Brain microvascular endothelial cell (primary cell): ENCODE measurements around the gene VCAN.

Experiments used
- DNase-seq: peaks from one replicate; pipeline ENCODE4 v3.0.0-alpha.2; 2020
- H3K27ac ChIP-seq: fragments of 250-450 bp; sonication (Bioruptor Pico); 2 replicates; pipeline ENCODE4 v1.5.1; 2020; ENCODE audit warnings: mild to moderate bottlenecking, moderate library complexity
- H3K27me3 ChIP-seq: fragments of 250-450 bp; sonication (Bioruptor Pico); replicated peaks from 2 replicates; pipeline ENCODE4 v1.5.1; 2020; ENCODE audit warnings: mild to moderate bottlenecking
- H3K36me3 ChIP-seq: fragments of 250-450 bp; sonication (Bioruptor Pico); replicated peaks from 2 replicates; pipeline ENCODE4 v1.5.1; 2020; ENCODE audit warnings: mild to moderate bottlenecking
- H3K4me3 ChIP-seq: 2 replicates; pipeline ENCODE4 v1.5.1; 2011; ENCODE audit warnings: low read depth, mild to moderate bottlenecking, control low read depth, low read length, moderate library complexity
- in situ Hi-C: cut with HindIII; loops from 2 replicates; pipeline ENCODE4 v1.10.0; 2017; ENCODE audit warnings: low sequenced_read_pairs, low pct_ligation_motif_present
- TF ChIP-seq, protein P1 (sequence below): IDR thresholded peaks from 2 replicates; pipeline ENCODE4 v1.5.1; 2011; ENCODE audit warnings: low read depth, mild to moderate bottlenecking, moderate library complexity, low read length, control low read depth, inconsistent platforms; ENCODE audit errors: missing control alignments

The VCAN gene

DNA sequence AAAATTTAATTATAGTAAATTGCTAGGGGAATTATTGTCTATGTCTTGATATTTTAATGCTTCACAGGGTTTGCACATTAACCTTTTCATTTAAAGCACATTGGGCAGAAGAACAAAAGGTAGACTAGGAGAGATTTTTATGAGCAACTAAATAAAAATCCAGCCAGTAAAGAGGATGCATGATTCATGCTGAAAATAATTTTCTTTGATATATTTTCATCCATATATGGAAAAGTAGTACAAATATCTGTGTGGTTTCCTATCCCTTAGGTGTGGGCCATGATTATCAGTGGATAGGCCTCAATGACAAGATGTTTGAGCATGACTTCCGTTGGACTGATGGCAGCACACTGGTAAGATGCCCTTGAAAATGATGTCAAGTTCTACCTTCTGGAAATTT is 83.1 kb downstream of the VCAN start:
- H3K27me3 ChIP-seq: no peaks in the 10 kb centered on the region
- H3K36me3 ChIP-seq: peaks cover 79% of the 10 kb centered on the region
- in situ Hi-C loops: no loop called here
- DNase-seq: no peak
- peak overlapping the region; percentile 43 for H3K27ac ChIP-seq
- TF ChIP-seq, protein P1, sequence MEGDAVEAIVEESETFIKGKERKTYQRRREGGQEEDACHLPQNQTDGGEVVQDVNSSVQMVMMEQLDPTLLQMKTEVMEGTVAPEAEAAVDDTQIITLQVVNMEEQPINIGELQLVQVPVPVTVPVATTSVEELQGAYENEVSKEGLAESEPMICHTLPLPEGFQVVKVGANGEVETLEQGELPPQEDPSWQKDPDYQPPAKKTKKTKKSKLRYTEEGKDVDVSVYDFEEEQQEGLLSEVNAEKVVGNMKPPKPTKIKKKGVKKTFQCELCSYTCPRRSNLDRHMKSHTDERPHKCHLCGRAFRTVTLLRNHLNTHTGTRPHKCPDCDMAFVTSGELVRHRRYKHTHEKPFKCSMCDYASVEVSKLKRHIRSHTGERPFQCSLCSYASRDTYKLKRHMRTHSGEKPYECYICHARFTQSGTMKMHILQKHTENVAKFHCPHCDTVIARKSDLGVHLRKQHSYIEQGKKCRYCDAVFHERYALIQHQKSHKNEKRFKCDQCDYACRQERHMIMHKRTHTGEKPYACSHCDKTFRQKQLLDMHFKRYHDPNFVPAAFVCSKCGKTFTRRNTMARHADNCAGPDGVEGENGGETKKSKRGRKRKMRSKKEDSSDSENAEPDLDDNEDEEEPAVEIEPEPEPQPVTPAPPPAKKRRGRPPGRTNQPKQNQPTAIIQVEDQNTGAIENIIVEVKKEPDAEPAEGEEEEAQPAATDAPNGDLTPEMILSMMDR: no peak
- no peak overlapping the region for H3K4me3 ChIP-seq

DNA sequence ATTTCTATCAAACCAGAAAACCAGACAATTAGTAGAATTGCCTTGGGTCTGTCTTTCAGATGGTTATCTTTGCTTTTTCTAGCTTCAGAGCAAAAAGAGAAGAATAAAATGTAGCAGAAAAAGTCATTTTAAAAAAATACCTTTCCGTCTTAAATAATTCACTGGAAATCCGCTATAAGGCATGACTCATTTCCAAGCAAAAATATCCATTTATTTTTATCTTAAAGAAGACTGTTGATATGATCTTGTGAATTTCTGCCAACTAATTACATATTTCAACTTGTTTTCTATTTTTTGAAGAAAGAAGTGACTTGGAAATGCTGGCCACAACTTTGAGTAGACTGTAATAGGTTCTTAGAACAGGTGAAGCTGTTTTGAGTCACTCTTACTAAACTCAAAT is 83.7 kb downstream of the VCAN start:
- TF ChIP-seq, protein P1: no peak
- Histone ChIP-seq H3K27me3 (no peaks in the 10 kb centered on the region), H3K4me3 (no peak overlapping the region), H3K27ac (peak overlapping the region; percentile 43), H3K36me3 (peaks cover 77% of the 10 kb centered on the region)
- DNase-seq: no peak
- in situ Hi-C loops: no loop called here

DNA sequence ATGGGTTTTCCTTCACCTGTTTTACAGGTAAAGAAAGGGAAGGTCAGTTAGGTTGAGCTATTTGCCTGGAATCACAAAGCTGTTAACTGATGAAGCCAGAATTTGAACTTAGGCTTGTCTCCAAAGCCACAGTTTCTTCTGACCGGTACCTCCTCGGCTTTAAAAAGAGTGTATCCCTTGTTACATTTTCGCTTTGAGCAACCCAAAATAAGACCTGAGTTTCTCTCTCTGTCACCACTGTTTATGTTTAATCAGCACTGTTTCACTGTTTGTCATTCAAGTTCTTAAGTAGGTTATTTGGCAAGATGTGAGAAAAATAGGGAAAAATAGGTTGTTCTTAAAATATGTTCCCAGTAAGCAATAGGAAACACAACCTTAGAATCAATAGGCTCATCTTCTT is 84.6 kb downstream of the VCAN start:
- Histone ChIP-seq H3K4me3 (no peak overlapping the region), H3K27ac (no peak overlapping the region), H3K27me3 (no peaks in the 10 kb centered on the region), H3K36me3 (peaks cover 77% of the 10 kb centered on the region)
- TF ChIP-seq, protein P1: no peak
- in situ Hi-C loops: no loop called here
- no peak for DNase-seq

DNA sequence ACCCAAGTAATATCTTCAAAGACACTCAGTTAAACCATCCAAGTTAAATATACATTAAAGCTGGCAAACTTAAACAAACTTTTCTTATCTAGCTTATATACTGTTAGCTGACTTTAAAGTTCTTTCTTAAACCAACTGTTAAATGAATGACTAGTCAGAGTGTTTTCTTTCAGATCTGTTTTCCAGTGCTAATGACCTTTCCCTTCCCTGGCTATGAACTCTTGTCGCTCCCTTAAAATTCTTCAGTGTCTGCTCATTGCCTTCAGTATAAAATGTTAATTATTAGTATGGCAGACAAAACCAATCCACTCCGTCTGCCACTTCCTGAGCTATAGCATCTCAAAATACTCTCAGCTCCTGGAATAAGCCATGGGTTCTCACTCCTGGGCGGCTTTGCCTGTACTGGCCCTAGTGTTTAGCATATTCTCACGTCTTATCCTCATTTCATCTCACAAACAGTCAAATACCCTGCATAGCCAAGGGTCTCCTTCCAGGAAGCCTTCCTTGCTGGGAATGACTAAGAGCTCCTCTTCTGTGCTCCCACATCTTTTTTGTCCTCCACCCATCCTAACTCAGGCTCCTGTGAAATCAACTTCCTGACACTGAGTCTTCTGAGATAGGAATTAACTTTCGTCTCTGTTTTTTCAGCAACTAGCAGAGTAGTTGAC is 87.7 kb downstream of the VCAN start:
- Histone ChIP-seq H3K27me3 (no peaks in the 10 kb centered on the region), H3K36me3 (peaks cover 77% of the 10 kb centered on the region), H3K27ac (peak overlapping the region; percentile 12), H3K4me3 (no peak overlapping the region)
- TF ChIP-seq, protein P1: no peak
- in situ Hi-C loops: no loop called here
- no peak for DNase-seq

DNA sequence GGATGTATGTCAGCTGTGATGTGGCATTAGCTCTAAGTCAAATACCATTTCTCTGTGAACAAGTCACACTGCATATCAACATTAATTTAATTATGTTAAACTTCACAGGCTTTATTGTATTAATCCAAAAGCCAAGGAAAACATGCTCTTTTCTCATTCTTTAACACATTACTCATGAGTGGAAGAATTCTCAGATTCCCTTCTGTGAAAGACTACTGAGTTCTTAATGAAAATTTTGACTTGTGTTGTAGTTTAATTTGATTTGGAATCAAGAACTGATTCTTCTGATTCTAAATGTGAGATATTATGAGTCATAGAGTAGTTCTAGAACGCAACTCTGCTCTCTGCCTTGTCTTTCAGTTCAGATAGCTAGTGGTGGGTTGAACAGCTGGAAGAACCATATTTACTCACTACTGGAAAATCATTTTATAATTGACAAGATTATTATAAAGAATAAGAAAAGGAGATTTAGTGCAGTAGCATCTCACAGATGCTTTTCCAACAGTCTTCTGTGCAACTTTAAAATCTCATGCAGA is 90.6 kb downstream of the VCAN start:
- H3K27me3 ChIP-seq: no peaks in the 10 kb centered on the region
- TF ChIP-seq, protein P1: no peak
- H3K27ac ChIP-seq: no peak overlapping the region
- no peak overlapping the region for H3K4me3 ChIP-seq
- in situ Hi-C loops: no loop called here
- DNase-seq: no peak
- peaks cover 75% of the 10 kb centered on the region for H3K36me3 ChIP-seq
